Suppressor macrophage treated with lipopolysaccharide for 4 hours (primary cell): ENCODE data around the gene SCYL2.
"Not testable (repeated sequence)": the region's sequence is repeated elsewhere in the genome, so short reads cannot be mapped to it uniquely, and the experiment has no call there.

ENCODE experiments used
- DNase-seq: peaks from one replicate; pipeline ENCODE4 v3.0.0-alpha.2; 2020

SCYL2 gene

DNA sequence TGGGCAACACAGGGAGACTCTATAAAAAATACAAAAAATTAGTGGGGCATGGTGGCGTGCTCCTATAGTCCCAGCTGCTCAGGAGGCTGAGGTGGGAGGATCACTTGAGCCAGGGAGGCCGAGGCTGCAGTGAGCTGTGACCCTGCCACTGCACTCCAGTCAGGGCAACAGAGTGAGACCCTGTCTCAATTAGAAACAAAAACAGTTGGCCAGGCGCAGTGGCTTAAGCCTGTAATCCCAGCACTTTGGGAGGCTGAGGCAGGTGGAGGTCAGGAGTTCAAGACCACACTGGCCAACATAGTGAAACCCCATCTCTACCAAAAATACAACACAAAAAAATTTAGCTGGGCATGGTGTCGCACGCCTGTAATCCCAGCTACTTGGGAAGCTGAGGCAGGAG is 1.9 kb upstream of the SCYL2 start:
- not testable (repeated sequence) for DNase-seq

DNA sequence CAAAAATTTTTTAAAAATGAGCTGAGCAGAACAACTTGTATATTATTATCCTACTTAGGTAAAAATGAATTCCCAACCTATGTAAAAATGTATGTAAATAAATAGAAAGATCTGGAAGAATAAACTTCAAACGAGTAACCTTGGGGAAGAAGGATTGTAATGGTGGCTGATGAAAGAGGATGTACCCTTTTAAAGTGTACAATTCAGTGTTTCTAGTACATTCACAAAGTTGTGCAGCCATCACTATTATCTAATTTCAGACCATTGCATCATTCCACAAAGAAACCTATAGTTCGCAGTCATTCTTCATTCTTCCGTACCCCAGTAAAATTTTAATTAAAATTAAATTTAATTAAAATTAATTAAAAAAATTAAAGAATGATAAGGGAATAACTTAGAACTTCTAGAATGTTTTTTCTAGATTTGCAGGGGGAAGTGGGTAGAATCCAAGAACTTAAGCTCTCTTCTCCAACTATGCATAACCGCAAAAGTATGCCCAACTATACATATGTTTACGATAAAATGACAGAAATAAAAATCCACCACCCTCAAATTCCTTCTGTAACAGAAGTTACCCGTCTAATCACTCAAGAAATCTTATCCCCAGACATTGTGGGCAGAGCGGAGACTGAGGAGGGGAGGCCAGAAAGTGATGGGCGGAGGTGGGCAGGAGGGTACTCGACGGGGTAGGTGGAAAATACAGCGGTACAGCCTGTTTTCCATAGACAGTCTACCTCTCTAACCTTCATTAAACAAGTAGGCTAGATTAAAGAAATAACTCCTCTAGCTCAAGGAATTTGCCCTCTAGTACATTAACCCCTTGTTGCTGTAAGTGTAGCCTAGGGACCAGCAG is 1.0 kb upstream of the SCYL2 start:
- DNase-seq, result no peak

DNA sequence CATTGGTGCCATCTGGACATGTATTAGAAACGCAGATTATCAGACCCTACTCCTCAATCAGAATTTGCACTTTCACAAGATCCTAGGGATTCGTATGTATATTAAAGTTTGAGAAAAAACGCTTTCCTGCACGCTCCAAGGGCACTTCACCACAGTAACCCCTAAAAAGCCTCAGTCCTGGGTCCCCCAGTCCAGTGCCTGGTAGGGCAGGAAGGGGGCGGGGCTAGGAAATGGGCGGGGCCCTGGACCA is 467 bp upstream of the SCYL2 start:
- no peak for DNase-seq

DNA sequence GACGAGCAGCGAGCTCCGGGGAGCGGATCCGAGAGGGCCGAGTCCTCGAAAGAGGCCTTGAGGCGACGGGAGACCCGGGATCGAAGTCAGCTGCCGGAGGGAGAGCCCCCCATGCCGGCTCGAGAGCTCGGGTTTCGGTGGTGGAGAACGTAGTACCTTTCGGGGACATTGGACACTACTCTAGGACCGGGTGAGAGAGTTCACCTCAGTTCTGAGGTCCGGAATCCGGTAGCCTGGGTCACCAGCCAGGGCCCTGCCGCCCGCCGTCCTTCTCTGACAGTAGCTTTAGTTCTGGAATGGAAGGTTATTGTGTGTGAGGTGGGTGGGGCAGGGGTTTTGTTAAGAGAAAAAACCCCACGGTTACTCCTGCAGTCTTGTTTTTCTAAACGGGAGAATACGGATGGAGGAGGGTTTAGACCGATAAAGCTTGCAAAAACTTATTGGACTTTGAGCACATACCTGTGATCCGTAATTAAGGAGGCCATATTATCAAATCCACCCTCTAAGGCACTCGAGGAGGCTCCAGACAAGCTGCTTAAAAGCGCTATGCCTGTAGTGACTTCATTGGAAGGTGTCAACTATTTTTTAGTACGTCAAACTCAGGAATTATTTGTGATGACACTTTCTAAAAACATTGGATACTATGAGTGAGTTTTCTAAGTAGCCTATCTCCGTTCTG is 765 bp downstream of the SCYL2 start:
- DNase-seq, result peak; percentile 18

DNA sequence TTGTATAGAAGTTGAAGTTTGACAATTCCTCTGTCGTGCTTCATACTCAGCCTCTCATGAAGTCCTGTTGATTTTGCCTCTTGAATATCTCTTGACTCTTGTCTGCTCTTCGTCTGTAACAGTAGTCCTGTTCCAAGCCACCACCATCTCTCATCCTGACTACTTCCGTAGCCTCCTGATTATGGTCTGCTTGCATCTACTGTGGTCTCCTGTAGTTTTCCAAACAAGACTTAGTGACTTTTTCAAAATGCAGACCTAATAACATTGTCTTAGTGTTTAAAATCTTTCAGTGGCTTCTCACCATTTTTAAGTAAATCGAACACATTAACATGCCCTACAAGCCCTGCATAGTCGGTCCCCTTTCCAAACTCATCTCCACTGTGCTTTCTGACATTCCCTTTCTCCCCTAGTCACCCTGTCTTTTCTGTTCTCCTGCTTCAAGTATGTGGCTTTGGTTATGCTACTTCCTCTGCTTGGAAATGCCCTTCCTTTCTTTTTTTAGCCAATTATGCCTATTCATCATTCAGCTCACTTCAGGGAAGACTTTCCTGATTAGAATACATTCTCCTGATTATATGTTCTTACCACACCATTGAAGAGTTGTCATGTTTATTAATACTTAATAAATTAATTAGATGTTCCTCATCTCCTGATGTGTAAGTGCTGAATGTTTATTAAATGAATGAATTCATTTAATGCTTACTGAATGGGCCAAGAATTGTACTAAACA is 2.0 kb downstream of the SCYL2 start:
- DNase-seq, result peak; percentile 26

DNA sequence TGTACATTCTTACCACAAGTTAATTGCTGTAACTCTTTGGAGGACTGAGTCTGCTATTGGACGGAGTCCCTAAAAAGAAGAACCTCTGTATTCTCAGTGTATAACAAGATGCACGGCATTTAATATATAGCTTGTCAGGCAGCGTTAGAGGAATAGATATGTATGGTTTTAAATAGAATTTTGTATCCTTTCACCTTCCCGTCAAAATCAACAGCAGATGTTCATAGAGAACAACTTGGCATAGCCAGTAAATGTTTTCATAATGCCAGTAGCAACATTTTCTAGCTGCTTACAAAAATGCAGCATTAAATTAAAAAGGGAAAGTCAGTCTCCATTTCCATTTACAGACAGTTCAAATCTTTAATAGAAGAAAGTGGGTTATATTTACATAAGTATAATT is 6.8 kb downstream of the SCYL2 start:
- no peak for DNase-seq

DNA sequence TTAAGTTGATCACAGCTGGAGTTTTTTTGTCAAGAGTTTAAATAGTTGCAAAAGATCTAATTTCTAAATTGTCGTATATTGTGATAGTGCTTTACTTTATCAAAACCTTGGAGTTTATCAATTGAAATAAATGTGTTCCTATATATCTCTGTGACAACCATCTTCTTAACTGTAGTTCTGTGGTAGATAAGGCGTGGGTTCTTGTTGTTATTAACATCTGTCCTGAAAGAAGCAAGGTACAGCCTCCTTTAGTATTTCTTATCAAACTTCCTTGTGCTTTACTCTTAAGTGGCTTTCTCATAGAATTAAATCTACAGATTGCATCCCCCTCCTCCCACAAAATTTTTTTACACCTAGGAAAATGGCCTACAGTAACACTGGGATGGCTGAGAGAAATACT is 7.3 kb downstream of the SCYL2 start:
- DNase-seq, result no peak

DNA sequence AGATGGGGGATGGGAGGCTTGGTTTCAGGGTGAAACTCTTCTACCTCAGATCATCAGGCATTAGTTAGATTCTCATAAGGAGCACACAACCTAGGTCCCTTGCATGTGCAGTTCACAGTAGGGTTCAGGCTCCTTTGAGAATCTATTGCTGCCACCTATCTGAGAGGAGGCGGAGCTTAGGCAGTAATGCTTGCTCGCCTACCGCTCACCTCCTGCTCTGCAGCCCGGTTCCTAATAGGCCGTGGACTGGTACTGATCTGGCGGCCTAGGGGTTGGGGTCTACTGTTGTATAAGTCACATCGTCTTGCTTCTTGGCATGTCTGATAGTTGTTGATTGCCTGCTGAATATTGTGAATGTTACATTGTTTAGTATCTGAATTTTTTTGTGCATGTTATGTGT is 12.2 kb downstream of the SCYL2 start:
- DNase-seq, result no peak

DNA sequence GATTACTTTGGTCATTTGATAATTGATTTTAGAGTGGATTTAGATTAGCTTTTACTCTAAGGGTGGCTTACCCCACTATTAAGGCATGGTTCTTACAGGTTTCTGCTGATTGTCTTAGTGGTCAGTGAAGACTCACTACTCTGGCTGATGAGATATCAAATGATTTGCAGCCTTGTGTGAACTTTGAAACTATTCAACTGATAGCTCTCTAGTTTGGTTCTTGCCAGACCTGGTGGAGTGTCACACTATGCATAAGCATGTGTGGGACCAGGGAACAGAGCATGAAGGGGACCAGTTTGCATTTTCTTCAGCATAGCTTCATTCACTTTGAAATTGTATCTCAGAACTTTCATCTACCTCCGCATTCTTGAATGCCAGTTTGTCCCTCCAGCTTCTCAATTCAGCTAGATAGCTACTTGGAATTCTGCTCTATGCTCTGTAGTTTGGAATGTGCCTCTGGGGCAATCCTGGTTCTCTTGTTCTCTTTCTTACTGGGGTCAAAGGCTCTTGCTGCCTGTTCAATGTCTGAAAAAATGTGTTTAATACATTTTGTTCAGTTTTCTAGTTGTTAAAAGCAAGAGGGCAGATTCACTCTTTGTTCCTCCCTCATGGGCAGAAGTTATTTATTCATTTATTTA is 12.7 kb downstream of the SCYL2 start:
- no peak for DNase-seq

DNA sequence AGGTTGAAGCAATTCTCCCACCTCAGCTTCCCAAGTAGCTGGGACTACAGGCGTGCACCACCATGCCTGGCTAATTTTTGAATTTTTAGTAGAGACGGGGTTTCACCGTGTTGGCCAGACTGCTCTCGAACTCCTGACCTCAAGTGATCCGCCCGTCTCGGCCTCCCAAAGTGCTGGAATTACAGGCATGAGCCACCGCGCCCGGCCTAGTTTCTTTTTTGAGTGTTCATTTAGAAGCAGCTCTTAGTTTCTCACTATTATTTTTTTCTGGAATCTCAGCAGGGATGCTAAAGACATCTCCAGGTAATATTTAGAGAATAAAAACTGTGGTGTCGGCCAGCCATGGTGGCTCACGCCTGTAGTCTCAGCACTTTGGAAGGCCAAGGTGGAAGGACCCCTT is 17.6 kb downstream of the SCYL2 start:
- not testable (repeated sequence) for DNase-seq

DNA sequence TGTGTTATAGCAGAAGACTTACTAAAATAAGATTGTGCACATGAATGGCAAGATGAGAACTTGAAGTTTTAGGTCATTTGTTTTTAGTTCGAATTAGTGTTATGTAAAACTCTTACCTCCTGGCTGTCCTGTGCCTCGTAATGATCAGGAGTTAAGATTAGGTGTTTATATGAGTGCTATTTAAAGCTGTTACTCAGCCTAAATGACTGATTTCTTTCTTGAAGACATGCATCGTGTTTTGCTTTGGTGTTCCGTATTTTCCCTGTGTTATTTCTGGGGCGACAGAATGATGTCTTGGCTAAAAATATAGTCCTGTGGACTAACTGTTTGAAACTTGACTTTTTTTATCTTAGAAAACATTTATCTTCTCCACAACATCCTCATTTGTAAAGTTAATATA is 22.1 kb downstream of the SCYL2 start:
- no peak for DNase-seq

DNA sequence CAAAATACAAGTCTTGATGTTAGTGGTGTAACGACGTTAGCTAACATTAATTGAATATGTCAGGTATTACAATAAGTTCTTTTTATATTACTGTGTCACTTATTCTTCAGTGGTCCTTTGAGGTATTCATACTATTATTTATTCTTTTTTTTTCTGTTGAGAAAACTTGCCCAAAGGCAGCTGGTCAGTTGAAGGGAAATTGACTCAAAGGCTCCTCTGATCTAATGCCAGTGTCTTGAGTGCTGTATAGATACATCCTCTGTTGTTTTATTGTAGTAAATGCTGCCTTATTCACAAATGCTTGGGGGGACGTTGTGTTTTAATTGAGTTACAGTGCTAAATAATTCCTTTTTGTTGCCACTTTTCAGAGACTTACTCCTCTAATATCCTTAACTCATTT is 23.0 kb downstream of the SCYL2 start:
- no peak for DNase-seq

DNA sequence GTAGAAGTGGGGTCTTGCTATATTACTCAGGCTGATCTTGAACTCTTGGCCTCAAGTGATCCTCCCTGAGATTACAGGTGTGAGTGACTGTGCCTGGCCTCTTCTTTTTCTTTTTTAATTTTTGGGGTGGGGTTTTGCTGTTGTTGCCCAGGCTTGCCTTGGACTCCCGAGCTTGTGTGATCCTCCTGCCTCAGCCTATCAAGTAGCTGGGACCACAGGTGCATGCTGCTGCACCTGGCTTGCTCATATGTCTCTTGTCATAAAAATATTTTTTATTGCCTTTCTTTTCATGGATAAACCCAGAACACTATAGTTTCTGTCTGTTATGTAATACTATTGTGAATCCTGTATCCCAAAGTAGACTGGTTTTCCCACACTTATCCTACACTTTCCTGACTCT is 26.0 kb downstream of the SCYL2 start:
- DNase-seq, result no peak

DNA sequence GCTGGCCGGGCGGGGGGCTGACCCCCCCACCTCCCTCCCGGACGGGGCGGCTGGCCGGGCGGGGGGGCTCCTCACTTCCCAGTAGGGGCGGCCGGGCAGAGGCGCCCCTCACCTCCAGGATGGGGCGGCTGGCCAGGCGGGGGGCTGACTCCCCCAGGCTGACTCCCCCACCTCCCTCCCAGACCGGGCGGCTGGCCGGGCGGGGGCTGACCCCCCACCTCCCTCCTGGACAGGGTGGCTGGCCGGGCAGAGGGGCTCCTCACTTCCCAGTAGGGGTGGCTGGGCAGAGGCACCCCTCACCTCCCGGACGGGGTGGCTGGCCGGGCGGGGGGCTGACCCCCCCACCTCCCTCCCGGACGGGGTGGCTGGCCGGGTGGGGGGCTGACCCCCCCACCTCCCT is 27.4 kb downstream of the SCYL2 start:
- DNase-seq, result not testable (repeated sequence)

DNA sequence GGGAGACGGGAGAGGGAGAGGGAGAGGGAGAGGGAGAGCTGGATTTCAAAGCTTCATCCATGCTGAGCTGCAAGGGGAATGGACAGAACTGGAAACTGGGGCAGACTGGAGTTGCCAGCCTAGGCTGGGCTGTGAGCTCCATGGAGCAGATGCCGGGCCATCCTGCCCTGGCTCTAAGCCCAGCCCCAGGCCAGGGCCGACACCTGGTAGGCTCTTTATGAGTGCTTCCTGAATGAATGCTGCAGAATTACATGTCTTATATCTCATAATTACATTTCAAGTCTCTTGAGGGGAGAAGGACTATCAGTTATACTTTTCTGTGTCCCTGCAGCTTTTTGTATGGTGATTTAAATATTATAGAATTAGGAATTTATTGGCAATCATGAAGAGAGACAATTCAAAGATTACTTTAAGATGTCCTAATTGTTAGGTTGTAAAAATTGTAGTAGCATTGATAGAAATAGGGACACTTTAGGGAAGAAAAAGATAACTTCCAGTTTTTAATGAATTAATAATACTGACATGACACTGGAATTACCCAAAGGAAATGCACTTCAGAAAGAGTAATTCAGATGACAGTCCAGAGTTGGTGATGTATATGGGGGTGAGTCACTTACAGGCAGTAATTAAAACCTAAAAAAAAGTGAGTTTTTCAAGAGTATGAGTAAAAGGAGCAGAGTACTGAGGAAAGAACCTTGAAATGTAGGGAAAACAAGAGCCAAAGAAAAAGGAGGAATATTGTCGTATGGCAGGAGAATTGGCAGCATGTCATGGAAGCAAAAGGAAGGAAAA is 29.0 kb downstream of the SCYL2 start:
- peak; percentile 13 for DNase-seq

DNA sequence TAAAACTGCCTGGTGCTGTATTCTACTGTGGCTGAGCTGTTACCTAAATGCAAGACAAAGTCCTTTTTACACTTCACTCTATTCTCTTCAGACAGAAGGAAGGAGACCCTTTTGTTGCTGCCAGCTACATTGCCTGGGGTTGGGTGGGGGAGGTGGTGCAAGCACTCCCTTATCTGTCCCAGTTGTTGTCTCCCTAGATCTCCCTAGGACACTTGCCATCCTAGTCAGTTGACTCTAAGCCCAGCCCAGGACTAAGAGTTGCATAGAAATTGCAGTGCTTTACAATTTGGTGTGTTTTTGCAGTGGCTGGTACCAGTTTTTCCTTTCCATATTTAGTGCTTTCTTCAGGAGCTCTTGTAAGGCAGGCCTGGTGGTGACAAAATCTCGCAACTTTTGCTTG is 35.1 kb downstream of the SCYL2 start:
- no peak for DNase-seq

DNA sequence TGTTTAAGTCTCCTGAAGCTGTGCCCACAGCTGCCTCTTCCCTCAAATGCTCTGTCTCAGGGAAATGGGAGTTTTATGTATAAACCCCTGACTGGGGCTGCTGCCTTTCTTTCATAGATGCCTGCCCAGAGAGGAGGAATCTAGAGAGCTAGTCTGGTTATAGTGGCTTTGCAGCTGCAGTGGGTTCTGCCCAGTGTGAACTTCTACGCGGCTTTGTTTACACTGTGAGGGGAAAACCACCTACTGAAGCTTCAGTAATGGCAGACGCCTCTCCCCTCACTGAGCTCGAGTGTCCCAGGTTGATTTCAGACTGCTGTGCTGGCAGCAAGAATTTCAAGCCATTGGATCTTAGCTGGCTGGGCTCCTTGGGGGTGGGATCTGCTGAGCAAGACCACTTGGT is 36.9 kb downstream of the SCYL2 start:
- DNase-seq, result no peak

DNA sequence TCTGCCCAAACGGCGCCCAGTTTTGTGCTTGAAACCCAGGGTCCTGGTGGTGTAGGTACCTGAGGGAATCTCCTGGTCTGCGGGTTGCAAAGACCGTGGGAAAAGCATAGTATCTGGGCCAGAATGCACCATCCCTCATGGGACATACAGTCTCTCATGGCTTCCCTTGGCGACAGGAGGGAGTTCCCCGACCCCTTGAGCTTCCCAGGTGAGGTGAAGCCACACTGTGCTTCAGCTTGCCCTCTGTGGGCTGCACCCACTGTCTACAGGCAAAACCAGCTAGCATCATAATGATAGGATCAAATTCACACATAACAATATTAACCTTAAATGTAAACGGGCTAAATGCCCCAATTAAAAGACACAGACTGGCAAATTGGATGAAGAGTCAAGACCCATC is 37.4 kb downstream of the SCYL2 start:
- not testable (repeated sequence) for DNase-seq

DNA sequence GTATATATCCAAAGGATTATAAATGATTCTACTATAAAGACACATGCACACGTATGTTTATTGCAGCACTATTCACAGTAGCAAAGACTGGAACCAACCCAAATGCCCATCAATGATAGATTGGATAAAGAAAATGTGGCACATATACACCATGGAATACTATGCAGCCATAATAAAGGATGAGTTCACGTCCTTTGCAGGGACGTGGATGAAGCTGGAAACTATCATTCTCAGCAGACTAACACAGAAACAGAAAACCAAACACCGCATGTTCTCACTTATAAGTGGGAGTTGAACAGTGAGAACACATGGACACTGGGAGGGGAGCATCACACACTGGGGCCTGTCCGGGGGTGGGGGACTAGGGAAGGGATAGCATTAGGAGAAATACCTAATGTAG is 41.2 kb downstream of the SCYL2 start:
- not testable (repeated sequence) for DNase-seq

DNA sequence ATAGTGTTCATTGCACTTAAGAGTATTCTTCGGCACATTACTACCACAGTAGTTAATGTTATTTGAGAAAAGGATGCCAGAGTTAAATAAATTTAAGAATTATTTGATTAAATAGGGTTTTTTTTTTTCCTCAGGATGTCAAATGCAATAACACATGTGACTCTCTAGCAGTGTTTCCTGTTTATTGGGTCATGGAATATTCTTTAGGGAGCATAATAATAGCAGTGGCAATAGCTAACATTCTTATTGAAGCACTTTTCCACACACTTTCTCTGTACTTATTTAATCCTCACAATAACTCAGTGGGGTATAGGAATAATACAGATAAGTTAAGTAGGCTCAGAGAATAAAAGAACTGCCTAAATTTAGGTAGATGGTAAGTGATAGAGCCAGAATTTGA is 44.3 kb downstream of the SCYL2 start:
- no peak for DNase-seq

DNA sequence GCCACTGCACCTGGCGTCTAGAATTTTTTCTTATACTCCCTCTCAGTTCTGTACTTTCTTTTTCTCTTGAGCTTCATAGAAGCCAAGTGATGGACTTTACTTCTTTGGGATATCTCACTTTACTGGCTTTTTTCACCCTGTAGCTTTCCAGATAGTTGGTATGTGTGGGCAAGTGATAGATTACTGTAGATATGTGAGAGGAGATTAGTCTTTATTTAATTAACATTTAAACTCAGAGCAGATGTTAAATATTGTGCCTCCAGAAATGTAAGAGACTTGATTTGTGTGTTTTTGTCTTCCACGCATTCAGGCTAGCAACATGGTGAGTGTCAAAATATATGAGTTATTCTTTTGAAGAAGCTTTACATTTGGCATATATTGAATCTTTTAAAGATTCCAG is 50.4 kb downstream of the SCYL2 start:
- DNase-seq, result no peak

DNA sequence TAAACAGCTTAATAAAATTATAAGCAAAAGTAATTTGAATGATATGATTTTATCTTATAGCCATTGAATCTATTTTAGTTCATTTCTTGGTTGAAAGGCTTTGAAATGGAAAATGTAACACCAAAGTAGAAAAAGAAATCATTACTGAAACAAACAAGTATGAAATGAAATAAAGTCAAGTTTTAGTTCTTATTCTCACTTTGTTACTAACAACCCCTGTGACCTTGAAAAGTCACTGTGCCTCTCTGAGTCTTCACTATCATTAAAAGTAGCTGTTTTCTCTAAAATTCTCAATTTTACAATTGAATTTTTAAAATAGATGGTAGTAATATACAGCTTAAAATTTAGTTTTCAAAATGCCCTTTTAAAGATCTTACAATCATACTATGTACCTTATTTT is 57.5 kb downstream of the SCYL2 start:
- DNase-seq, result no peak

DNA sequence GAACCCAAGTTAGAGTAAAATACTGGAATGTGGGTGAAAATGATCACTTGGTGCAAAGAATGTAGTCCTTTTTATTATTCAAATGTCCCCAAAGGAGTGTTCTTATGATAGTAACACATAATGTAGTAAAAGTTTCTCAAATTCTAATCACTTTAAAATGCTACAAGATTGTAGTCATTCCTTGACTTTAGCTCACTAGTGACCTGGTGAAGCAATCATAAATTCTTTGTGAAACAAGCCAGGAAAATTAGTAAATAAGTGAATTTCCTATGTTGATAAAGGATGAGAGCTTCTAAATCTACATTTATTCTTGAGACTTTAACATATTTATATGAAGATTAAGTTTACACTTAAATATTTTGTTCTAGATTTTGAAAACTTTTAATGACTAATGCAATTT is 59.2 kb downstream of the SCYL2 start:
- no peak for DNase-seq
